IMR-90 (cell line): ENCODE results near the gene MGAT3. TPM values are rescaled to one million over a fixed set of nuclear protein-coding genes. Genes with fewer than 3 reads are reported as not detected.

Source experiments
- ATAC-seq: fragments of 200-7000 bp; cut with Tn5 transposase; 2 replicates; pipeline ENCODE4 v1.9.1; 2020; ENCODE audit warnings: low read depth, mild to moderate bottlenecking, moderate library complexity
- BruUV-seq: library from RNA; stranded (reverse); fragments of 400-500 nt; replicated peaks from 2 replicates; lab custom pipeline; 2021; lab: Mats Ljungman, UMichigan
- CTCF ChIA-PET: fragments of 300-600 bp; formaldehyde crosslinking; extraction: SDS; loops from one replicate; lab custom pipeline; 2021; ENCODE audit warnings: antibody characterized with exemption; lab: Yijun Ruan, JAX
- POLR2A ChIA-PET: fragments of 300-600 bp; sonication (Branson Sonifier 250); formaldehyde crosslinking; loops from one replicate; lab custom pipeline; 2022; ENCODE audit warnings: antibody characterized with exemption; ENCODE audit not compliant: unreplicated experiment; lab: Charles Lee
- DNase-seq: peaks from one replicate; pipeline ENCODE4 v3.0.0; 2013
- H2AFZ ChIP-seq: replicated peaks from 2 replicates; pipeline ENCODE3; 2013; ENCODE audit warnings: low read length, mild to moderate bottlenecking; ENCODE audit not compliant: poor library complexity
- H2AK5ac ChIP-seq: 2 replicates; pipeline ENCODE4 v1.6.1; 2013; ENCODE audit warnings: low read depth, low read length, inconsistent platforms
- H2AK9ac ChIP-seq: replicated peaks from 2 replicates; pipeline ENCODE3; 2013; ENCODE audit warnings: mild to moderate bottlenecking, low read depth, low read length, moderate library complexity; ENCODE audit not compliant: poor library complexity
- H2BK120ac ChIP-seq: 2 replicates; pipeline ENCODE4 v1.6.1; 2013; ENCODE audit warnings: low read depth, low read length, inconsistent platforms
- H2BK15ac ChIP-seq: 3 replicates; pipeline ENCODE4 v1.6.1; 2013; ENCODE audit warnings: low read depth, low read length, inconsistent platforms
- H2BK20ac ChIP-seq: 2 replicates; pipeline ENCODE4 v1.6.1; 2013; ENCODE audit warnings: low read depth, mild to moderate bottlenecking, inconsistent platforms, low read length, moderate library complexity
- H2BK5ac ChIP-seq: 2 replicates; pipeline ENCODE4 v1.6.1; 2013; ENCODE audit warnings: mild to moderate bottlenecking, low read depth, low read length, inconsistent platforms; ENCODE audit not compliant: poor library complexity, severe bottlenecking
- H3K14ac ChIP-seq: replicated peaks from 2 replicates; pipeline ENCODE4 v1.6.1; 2013; ENCODE audit warnings: low read depth, low read length, inconsistent platforms
- H3K18ac ChIP-seq: 2 replicates; pipeline ENCODE4 v1.6.1; 2013; ENCODE audit warnings: low read depth, low read length, control low read depth
- H3K23ac ChIP-seq: 2 replicates; pipeline ENCODE4 v1.6.1; 2013; ENCODE audit warnings: low read depth, low read length, inconsistent platforms
- H3K27ac ChIP-seq: 2 replicates; pipeline ENCODE4 v1.5.1; 2013; ENCODE audit warnings: mild to moderate bottlenecking, control low read depth, low read length; ENCODE audit not compliant: insufficient read depth
- H3K27me3 ChIP-seq: 2 replicates; pipeline ENCODE4 v1.6.1; 2013; ENCODE audit warnings: low read length; ENCODE audit not compliant: control insufficient read depth, insufficient read depth
- H3K36me3 ChIP-seq: 2 replicates; pipeline ENCODE4 v1.6.1; 2013; ENCODE audit warnings: low read length, mixed read lengths; ENCODE audit not compliant: control insufficient read depth, insufficient read depth
- H3K4ac ChIP-seq: 2 replicates; pipeline ENCODE4 v1.6.1; 2013; ENCODE audit warnings: low read depth, low read length, inconsistent platforms
- H3K4me1 ChIP-seq: 2 replicates; pipeline ENCODE4 v1.6.1; 2013; ENCODE audit warnings: low read length, mixed read lengths; ENCODE audit not compliant: control insufficient read depth, insufficient read depth
- H3K4me2 ChIP-seq: 2 replicates; pipeline ENCODE4 v1.6.1; 2013; ENCODE audit warnings: low read depth, mild to moderate bottlenecking, control low read depth, low read length, moderate library complexity
- H3K4me3 ChIP-seq: 2 replicates; pipeline ENCODE4 v1.5.1; 2013; ENCODE audit warnings: low read depth, mild to moderate bottlenecking, control low read depth, low read length, moderate library complexity; ENCODE audit not compliant: insufficient read depth
- H3K56ac ChIP-seq: 2 replicates; pipeline ENCODE4 v1.6.1; 2013; ENCODE audit warnings: low read length, inconsistent platforms; ENCODE audit not compliant: insufficient read depth; ENCODE audit errors: extremely low read depth
- H3K79me1 ChIP-seq, 2 experiments: 2 replicates each; pipeline ENCODE4 v1.6.1; 2013; ENCODE audit warnings: low read length in 2 of 2, inconsistent platforms in 1 of 2, low read depth in 1 of 2
- H3K9ac ChIP-seq: 2 replicates; pipeline ENCODE4 v1.6.1; 2013; ENCODE audit warnings: low read depth, low read length, control low read depth
- H3K9me1 ChIP-seq: 2 replicates; pipeline ENCODE4 v1.6.1; 2013; ENCODE audit warnings: low read length, inconsistent platforms; ENCODE audit not compliant: insufficient read depth
- H3K9me3 ChIP-seq: 2 replicates; pipeline ENCODE4 v1.6.1; 2013; ENCODE audit warnings: low read length; ENCODE audit not compliant: control insufficient read depth, insufficient read depth
- H4K20me1 ChIP-seq: 2 replicates; pipeline ENCODE4 v1.6.1; 2013; ENCODE audit warnings: low read length, inconsistent platforms; ENCODE audit not compliant: insufficient read depth
- H4K5ac ChIP-seq: 2 replicates; pipeline ENCODE4 v1.6.1; 2013; ENCODE audit warnings: mild to moderate bottlenecking, low read depth, low read length, control low read depth
- H4K8ac ChIP-seq, 2 experiments: 2 replicates each; pipeline ENCODE4 v1.6.1; 2013; ENCODE audit warnings: low read depth in 2 of 2, low read length in 2 of 2, control low read depth in 1 of 2, inconsistent platforms in 1 of 2
- H4K91ac ChIP-seq: 2 replicates; pipeline ENCODE4 v1.6.1; 2013; ENCODE audit warnings: low read depth, low read length, inconsistent platforms; ENCODE audit not compliant: insufficient read depth
- CHD1 ChIP-seq: IDR thresholded peaks from 2 replicates; pipeline ENCODE4 v1.6.1; 2012; ENCODE audit warnings: low read depth, low read length, improper control_type of control experiment
- FOS ChIP-seq: fragments of 150-350 bp; IDR thresholded peaks from 2 replicates; pipeline ENCODE4 v1.6.1; 2016; ENCODE audit warnings: low read depth, low read length
- MAZ ChIP-seq: IDR thresholded peaks from 2 replicates; pipeline ENCODE4 v1.6.1; 2012; ENCODE audit warnings: low read depth, mild to moderate bottlenecking, low read length, improper control_type of control experiment, moderate library complexity, borderline replicate concordance
- MXI1 ChIP-seq: IDR thresholded peaks from 2 replicates; pipeline ENCODE4 v1.6.1; 2012; ENCODE audit warnings: low read depth, mild to moderate bottlenecking, low read length, moderate library complexity, borderline replicate concordance
- RAD21 ChIP-seq: IDR thresholded peaks from 2 replicates; pipeline ENCODE4 v1.6.1; 2012; ENCODE audit warnings: low read length, improper control_type of control experiment
- RFX5 ChIP-seq: IDR thresholded peaks from 2 replicates; pipeline ENCODE4 v1.8.0; 2012; ENCODE audit warnings: low read depth, mild to moderate bottlenecking, low read length, moderate library complexity
- WGBS, 2 experiments: methylation state at CpG; one replicate each; pipeline versions ENCODE4 v1.1.5 to v1.1.7; 2013; ENCODE audit warnings: missing lambda C conversion rate in 2 of 2; ENCODE audit not compliant: insufficient read length in 1 of 2; ENCODE audit errors: extremely low coverage in 2 of 2; 5-methylcytosine and 5-hydroxymethylcytosine counted together
- dilution Hi-C: fragments of 300-500 bp; cut with HindIII; formaldehyde crosslinking; loops from one replicate; pipeline ENCODE4 v1.14.3; 2018; ENCODE audit warnings: low sequenced_read_pairs; ENCODE audit not compliant: unreplicated experiment
- in situ Hi-C: fragments of 300-500 bp; cut with MboI; formaldehyde crosslinking; loops from 3 replicates; pipeline ENCODE4 v1.14.3; 2019; ENCODE audit warnings: low sequenced_read_pairs, inconsistent platforms, mixed read lengths
- intact Hi-C: fragments of 100-400 bp; cut with micrococcal nuclease; formaldehyde crosslinking; loops from 2 replicates; pipeline ENCODE4 v1.10.0; 2022
- polyA plus RNA-seq, 3 experiments: library from polyadenylated mRNA; depleted of rRNA; stranded (reverse); fragments of >200 nt; gene quantifications; 2 replicates each; pipeline ENCODE4 v1.2.3, GENCODE V29; 2012; ENCODE audit warnings: low replicate concordance in 1 of 3
- total RNA-seq: library from RNA; depleted of rRNA; stranded (reverse); fragments of >200 nt; gene quantifications from 2 replicates; pipeline ENCODE4 v1.2.3, GENCODE V29; 2012
- TF ChIP-seq, protein P1 (sequence below): fragments of 150-350 bp; IDR thresholded peaks from 2 replicates; pipeline ENCODE4 v1.6.1; 2016; ENCODE audit warnings: low read depth, mild to moderate bottlenecking, low read length, moderate library complexity, borderline replicate concordance

The MGAT3 gene
- total and polyA plus RNA-seq, 2 of the 4 experiments (the other 2 are of a cell fraction): 0.36 to 1.1 TPM

DNA sequence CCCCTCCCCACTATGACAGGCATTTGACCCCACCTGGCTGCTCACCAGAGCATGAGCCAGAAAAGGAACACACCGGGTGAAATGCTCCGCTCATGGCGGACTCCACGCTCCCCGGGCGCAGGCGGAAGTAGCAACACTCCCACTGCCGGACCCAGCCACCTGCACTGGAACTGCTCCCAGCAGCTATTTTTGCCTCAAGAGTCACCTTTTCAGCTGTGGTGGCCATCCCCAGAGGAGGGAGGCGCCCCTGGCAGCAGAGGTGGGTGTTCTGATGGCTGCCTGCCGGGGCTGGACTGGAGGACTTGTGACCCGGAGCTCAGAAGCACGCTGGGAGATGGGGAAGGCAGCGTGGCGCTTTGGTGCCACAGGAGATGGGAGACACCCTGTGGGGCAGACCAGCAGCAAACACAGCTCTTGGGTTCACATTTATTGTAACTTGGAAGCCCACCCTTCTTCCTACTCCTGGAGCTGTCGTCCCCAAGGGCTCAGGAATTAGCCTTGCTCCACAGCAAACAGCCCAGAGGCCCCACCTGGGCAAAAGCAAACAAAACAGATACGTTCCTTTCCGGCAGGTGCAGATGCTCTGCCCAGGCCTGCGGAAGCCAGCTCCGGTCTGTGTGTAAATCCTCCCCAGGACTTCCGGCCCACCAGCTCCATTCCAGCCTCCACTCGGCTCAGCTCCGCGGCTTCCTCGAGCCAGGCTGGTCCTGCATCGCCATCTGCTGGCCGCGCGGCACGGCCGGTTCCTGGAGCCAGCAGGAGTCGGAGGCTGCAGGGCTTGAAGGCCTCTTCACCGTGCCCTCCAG is 72.1 kb downstream of the MGAT3 start (continued):
- TF ChIP-seq, protein P1, sequence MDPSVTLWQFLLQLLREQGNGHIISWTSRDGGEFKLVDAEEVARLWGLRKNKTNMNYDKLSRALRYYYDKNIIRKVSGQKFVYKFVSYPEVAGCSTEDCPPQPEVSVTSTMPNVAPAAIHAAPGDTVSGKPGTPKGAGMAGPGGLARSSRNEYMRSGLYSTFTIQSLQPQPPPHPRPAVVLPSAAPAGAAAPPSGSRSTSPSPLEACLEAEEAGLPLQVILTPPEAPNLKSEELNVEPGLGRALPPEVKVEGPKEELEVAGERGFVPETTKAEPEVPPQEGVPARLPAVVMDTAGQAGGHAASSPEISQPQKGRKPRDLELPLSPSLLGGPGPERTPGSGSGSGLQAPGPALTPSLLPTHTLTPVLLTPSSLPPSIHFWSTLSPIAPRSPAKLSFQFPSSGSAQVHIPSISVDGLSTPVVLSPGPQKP: 0 out of 2 replicates have a peak, but pooled peaks have one; percentile 15
- TF ChIP-seq FOS: no peak

DNA sequence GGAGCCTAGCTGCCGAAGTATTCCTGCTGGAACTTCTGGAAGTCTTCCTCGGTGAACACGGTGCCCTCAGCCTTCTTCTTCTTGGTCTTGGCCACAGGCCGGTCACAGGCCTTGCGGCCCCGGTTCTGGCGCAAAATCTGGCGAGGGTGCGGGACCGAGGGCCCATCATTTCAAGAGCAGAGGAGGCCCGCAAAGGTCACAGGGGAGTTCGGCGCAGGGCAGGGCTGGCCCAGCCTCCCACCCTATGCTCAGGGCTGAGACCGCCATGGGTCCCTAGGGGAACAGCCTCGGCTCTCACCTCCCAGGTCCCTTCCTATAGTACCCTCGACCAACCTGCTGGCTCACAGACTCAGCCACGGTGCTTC is 72.7 kb downstream of the MGAT3 start:
- Histone ChIP-seq H3K4me2 (no peak overlapping the region), H3K23ac (no peak overlapping the region), H2BK15ac (no peak overlapping the region), H3K4me1 (peaks cover 5% of the 10 kb centered on the region), H4K91ac (no peak overlapping the region), H4K8ac (no peak overlapping the region), H2AK5ac (no peak overlapping the region), H2AK9ac (peak overlapping the region; percentile 73), H3K4me3 (no peak overlapping the region), H3K27ac (no peak overlapping the region), H2BK20ac (no peak overlapping the region), H3K56ac (no peak overlapping the region), H2BK120ac (no peak overlapping the region), H3K18ac (no peak overlapping the region), H3K79me1 (peaks cover 23 to 71% of the 10 kb centered on the region in 2 experiments), H3K27me3 (no peaks in the 10 kb centered on the region), H3K4ac (no peak overlapping the region), H3K9me1 (peaks cover 2% of the 10 kb centered on the region; the same call in 1 of the 2 replicates), H3K14ac (no peak overlapping the region), H4K5ac (no peak overlapping the region), H3K9me3 (no peaks in the 10 kb centered on the region), H2BK5ac (no peak overlapping the region), H3K9ac (no peak overlapping the region), H2AFZ (peak overlapping the region; percentile 83), H4K20me1 (peaks cover 63% of the 10 kb centered on the region), H3K36me3 (peaks cover 13% of the 10 kb centered on the region)
- BruUV-seq: no TSS peak
- ChIA-PET POLR2A (interaction anchor here (0.6 to 1.4 kb wide), 2 partner anchors 9 to 72 kb away, joined by 4 read pairs; partner anchors contain the start of gene ATF4), CTCF (interaction anchor here (0.6 to 1.7 kb wide), 6 partner anchors 36 to 515 kb away, joined by 3 to 14 read pairs (median 4); no protein-coding TSS in a partner anchor)
- DNase-seq (no peak), ATAC-seq (no peak)
- intact Hi-C loops: loop anchor here (10.0 kb wide), 1 partner anchor 125 kb away; no protein-coding TSS in a partner anchor
- 66% methylated on average over 13 of the region's 17 CpGs; no CpG with 5 or more reads in 1 of the 2 experiments for WGBS, 2 experiments
- in situ Hi-C loops: loop anchor here (10.0 kb wide), 1 partner anchor 215 kb away; the partner anchor contains the start of gene RPL3
- TF ChIP-seq CHD1: no peak
- no peak for TF ChIP-seq RAD21
- no peak for TF ChIP-seq MXI1
- TF ChIP-seq RFX5: no peak
- no peak for TF ChIP-seq MAZ
- dilution Hi-C loops: no loop called here
